GM19463 (cell line): Measurements from ENCODE around the gene AGAP1.
"Not testable (repeated sequence)": the region's sequence is repeated elsewhere in the genome, so short reads cannot be mapped to it uniquely, and the experiment has no call there.

ENCODE experiments used
- ATAC-seq: cut with Tn5 transposase; IDR thresholded peaks from one replicate; pipeline ENCODE4 v1.9.1; 2021; ENCODE audit warnings: mild to moderate bottlenecking, moderate library complexity; ENCODE audit not compliant: unreplicated experiment

Gene AGAP1

DNA sequence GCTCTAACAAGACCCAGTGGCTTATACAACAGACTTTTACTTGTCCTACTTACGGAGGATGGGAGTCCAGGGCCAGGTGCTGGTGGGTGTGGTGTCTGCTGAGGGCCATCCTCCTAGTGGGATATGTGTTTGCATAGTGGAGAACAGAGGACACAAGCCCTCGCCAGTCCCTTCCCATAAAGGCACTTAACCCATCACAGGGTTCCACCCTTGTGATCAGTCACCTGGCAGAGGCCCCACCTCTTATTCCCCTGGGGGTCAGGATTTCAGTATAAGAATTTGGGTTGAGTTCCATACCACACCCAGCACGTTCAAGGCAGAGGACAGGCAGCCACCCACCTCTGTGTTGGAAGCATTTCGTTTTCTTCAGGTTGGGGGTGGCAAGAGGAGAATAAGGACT, 259.0 kb downstream of the AGAP1 start:
- ATAC-seq: no peak

GRCh38 chr2:235754357-235755207, 260.7 kb downstream of the AGAP1 start:
- no peak for ATAC-seq

- no peak for ATAC-seq
Measured at GRCh38 chr2:235756491-235756890, 262.6 kb downstream of the AGAP1 start.

- ATAC-seq: no peak
Measured at GRCh38 chr2:235757212-235757611, 263.4 kb downstream of the AGAP1 start.

DNA sequence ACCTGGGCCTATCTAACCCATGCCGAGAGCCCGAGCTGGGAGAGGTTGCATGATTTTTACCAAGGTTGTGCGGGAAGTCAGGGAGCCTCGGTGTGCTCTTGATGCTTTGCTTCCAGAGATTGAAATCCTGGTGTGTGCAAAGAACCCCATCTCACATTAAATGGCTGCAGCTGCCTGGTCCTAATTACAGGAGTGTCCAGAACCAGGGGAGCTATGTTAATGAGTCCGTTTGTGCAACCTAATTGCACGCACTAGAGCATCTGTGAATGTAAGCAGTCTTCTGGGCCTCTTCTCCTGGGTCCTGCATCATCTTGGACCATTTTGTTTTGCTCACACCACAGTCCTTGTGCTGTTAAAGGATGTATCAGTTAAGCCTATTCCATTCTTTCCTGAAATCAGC, 263.8 kb downstream of the AGAP1 start:
- no peak for ATAC-seq

DNA sequence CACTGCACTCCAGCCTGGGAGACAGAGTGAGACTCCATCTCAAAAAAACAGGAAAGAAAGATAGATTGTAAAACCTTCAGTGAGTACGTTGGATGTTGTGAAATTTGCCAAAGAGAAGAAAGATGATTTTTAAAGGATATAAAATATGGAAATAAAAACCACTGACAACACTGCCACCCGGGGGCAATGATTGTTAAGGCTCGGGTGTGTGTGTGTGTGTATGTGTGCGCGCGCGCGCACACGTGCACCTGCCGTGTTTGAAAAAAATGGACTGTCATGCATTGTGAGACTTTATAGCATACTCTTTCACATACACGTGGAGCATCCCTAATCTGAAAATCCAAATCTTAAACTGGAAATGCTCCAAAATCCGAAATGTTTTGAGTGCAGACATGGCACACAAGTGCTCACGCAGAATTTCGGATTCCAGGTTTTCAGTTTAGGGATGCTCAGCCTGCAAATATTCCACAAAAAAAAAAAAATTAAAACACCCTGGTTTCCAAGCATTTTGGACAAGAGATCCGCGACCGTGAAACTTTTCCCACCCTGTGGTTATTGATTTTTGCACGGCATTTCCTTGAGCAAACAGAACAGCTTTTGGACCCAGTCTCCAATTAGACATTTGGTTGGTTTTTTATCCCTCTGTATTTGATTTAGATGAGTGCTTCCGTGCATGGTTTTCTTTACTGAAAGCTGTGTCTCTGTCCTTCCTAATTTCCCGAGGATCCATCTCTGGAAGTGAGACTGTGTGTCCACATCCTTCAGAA, 269.2 kb downstream of the AGAP1 start:
- ATAC-seq: no peak

- ATAC-seq: no peak
Measured at GRCh38 chr2:235763816-235764215, 270.0 kb downstream of the AGAP1 start.

DNA sequence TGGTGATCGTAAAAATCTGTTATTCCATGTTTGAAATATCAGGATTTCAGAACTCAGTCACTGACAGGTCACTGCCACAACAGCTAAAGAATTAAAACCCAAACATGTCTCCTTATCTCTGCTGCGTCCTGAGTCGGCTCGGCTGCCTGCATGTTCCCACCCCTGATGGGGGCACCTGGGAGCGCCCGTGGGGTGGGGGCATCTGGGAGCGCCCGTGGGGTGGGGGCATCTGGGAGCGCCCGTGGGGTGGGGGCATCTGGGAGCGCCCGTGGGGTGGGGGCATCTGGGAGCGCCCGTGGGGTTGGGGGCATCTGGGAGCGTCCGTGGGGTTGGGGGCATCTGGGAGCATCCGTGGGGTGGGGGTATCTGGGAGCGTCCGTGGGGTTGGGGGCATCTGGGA, 270.6 kb downstream of the AGAP1 start:
- not testable (repeated sequence) for ATAC-seq

DNA sequence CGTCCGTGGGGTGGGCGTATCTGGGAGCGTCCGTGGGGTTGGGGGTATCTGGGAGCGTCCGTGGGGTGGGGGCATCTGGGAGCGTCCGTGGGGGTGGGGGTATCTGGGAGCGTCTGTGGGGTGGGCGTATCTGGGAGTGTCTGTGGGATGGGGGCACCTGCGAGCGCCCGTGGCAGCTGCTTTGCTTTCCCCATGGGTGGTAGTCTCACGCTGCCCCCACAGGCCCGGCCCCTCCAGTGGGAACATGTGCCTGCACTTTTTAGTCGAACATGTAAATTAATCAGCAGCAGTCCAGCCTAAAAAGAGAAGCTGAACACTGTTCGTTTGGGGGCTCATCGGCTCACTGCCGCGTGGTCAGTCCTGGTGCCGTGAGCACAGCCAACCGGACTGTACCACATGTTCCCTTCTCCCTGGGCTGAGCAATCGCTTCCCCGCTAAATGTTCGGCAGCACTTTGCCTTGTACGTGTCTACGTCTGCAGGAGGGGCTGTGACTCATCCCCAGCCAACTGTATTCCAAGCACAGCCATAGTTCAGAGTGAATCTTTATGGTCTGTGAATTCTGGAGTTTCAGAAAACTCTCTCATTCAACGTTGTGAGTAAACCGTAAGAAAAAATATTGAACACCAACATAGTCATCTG, 271.5 kb downstream of the AGAP1 start:
- ATAC-seq: no peak

- ATAC-seq: no peak
Measured at GRCh38 chr2:235766278-235766677, 272.4 kb downstream of the AGAP1 start.

DNA sequence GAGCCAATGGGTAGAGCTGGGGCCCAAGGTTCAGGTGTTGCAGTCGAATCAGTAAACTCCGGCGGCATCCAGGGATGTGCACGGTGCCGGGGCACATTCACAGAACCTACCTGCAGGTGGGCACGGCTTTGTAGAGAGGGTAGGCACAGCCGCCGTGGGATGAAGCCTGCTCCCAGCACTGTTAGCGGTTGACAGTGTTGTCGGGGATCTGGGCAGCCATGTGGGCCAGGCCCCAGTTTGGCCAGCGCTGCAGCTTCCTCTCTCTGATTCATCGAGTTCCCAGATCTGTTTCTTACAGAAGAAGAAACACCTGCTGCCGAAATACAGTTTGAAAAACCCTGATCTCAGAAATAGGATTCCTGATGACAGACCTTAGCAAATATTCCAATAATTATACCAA, 274.8 kb downstream of the AGAP1 start:
- ATAC-seq: no peak

DNA sequence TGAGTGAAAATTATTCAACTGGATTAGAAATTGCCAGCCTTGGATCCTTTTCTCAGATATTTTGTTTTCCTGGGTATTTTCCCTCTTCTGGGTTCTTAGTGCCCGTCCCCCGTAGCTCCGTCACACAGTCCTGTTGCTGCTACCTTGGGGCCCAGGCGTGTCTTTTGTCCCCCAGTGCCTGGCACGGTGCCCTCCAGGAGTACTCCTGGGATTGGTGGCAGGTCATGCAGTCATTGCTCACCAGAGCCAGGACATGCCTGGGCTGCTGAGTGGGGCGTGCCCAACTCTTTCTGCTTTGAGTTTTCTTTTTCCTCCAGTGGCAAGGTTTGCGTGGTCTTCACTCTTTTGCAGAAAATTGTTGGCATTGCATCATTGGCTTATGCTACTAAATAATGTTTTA, 275.2 kb downstream of the AGAP1 start:
- no peak for ATAC-seq

DNA sequence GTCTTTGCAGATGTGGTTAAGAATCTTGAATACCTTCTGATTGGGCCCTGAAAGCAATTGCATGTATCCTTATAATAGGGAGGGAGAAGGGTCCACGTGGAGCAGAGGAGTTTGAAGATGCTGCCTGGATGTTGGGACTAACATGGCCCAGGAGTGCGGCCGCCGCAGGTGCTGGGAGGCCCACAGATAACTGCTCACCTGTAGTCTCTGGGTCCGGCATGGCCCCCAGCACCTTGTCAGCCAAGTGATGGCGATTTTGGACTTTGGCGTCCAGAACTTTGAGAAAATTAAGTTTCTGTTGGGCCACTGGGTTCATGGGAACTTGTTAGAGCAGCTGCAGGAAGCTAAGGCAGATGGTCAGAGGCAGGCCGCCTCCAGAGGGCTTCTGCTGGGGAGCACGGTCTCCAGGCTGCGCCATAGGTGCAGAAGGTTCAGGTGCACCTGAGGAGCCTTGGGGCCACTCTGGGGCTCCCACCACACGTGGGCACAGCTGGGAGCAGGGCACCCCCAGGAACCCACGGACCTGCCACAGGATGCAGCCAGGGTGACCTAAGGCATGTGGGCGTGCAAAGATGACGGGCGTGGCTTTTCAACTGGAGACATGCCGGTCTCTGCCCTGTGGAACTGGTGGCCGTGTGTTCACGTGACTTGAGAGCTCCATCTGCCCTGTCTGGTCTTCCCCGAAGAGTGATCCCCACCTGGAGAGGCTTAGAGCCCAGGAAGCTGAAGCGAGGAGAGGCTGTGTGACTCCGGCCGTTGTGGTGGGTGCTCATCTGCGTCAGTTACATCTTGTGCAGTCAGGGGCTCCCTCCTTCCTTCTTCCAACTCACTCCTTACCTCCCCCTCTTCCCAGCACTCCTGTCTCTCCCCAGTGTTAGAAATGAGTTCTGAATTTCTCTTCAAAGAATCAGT, 277.3 kb downstream of the AGAP1 start:
- no peak for ATAC-seq

- no peak for ATAC-seq
Measured at GRCh38 chr2:235773188-235773928, 279.5 kb downstream of the AGAP1 start.

- no peak for ATAC-seq
Measured at GRCh38 chr2:235774153-235774870, 280.5 kb downstream of the AGAP1 start.

- no peak for ATAC-seq
Measured at GRCh38 chr2:235776531-235776930, 282.7 kb downstream of the AGAP1 start.

DNA sequence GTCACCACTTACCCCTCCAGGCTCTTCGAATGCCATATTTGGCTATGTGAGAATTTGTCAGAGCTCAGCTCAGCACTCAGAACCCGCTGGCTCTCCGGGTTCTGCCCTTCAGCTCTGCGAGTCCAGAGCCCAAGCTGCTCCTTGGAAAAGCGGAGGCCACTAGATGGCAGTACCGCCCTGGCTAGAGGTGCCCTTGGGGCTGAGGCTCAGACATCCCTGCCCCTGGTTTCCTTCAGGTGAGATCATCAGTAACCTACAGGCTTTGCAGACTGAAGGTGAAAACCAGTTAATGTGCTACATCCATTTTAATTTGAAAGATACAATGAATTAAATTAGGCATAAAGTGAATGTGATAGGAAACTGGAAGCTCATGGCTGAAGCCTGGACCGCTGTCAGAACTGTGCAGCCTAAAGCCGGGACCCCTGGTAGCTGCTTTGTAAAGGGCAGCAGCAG, 285.6 kb downstream of the AGAP1 start:
- no peak for ATAC-seq

GRCh38 chr2:235780401-235780800, 286.6 kb downstream of the AGAP1 start:
- ATAC-seq: no peak

DNA sequence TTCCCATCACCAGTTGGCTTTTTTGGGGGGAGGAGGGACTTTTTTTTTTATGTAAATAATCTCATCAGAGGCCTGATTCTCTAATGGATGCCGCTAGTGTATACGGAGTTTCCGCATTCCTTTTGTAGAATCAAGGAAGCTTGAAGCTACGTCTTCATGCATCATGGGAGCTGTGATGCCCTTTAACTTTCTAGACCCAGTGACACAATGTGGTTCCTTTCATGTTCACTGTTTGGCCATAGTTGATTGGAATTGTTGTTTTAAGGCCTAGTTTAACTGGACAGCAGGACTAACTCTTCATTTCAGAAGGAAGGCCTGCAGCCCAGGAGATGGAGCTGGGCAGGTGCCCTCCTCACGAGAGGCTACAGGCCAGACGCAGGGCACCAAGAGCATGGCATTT, 287.9 kb downstream of the AGAP1 start:
- ATAC-seq: no peak
